WERI-Rb-1 (cell line): ENCODE measurements around the gene DECR2.

Experiments used
- DNase-seq: peaks from one replicate; pipeline ENCODE4 v3.0.0-alpha.2; 2020
- H3K27ac ChIP-seq: fragments of 250-450 bp; sonication (Bioruptor Pico); 2 replicates; pipeline ENCODE4 v1.5.1; 2020; ENCODE audit warnings: mild to moderate bottlenecking, moderate library complexity
- H3K27me3 ChIP-seq: fragments of 250-450 bp; sonication (Bioruptor Pico); 2 replicates; pipeline ENCODE4 v1.5.1; 2021; ENCODE audit warnings: mild to moderate bottlenecking, low read depth, moderate library complexity; ENCODE audit not compliant: insufficient read depth, severe bottlenecking
- H3K36me3 ChIP-seq: fragments of 250-450 bp; sonication (Bioruptor Pico); 2 replicates; pipeline ENCODE4 v1.5.1; 2020; ENCODE audit warnings: mild to moderate bottlenecking, moderate library complexity
- H3K4me3 ChIP-seq: 2 replicates; pipeline ENCODE4 v1.5.1; 2011; ENCODE audit warnings: low read depth, mild to moderate bottlenecking, control low read depth, low read length
- H3K9me3 ChIP-seq: fragments of 250-450 bp; sonication (Bioruptor Pico); 2 replicates; pipeline ENCODE4 v1.5.1; 2021; ENCODE audit warnings: mild to moderate bottlenecking, moderate library complexity; ENCODE audit not compliant: severe bottlenecking
- CTCF ChIP-seq: IDR thresholded peaks from 2 replicates; pipeline ENCODE4 v1.5.1; 2011; ENCODE audit warnings: low read depth, mild to moderate bottlenecking, control low read depth, inconsistent platforms, low read length

The DECR2 gene

DNA sequence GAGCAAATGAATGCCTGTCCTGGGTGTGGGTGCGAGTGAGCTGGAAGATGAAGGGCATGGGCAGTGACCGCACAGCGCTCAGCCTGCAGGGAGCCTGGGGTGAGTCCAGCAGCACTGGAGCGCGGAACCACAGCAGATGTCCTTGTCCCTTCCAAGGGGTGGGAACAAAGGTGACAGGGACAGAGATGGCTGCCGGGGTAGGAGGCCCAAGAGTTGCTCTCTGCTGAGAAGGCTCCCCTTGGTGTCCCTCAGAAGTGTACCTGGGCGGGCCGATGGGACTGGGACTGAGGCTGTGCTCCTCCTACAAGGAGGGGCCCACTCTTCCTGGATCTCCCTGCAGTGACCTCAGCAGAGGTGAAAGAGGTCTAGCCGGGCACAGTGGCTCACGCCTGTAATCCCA is 12.3 kb upstream of the DECR2 start:
- Histone ChIP-seq H3K4me3 (no peak overlapping the region), H3K27me3 (no peaks in the 10 kb centered on the region), H3K27ac (no peak overlapping the region), H3K36me3 (no peaks in the 10 kb centered on the region; the same call in 1 of the 2 replicates), H3K9me3 (peaks cover 4% of the 10 kb centered on the region)
- no peak for TF ChIP-seq CTCF
- peak; percentile 48 for DNase-seq

DNA sequence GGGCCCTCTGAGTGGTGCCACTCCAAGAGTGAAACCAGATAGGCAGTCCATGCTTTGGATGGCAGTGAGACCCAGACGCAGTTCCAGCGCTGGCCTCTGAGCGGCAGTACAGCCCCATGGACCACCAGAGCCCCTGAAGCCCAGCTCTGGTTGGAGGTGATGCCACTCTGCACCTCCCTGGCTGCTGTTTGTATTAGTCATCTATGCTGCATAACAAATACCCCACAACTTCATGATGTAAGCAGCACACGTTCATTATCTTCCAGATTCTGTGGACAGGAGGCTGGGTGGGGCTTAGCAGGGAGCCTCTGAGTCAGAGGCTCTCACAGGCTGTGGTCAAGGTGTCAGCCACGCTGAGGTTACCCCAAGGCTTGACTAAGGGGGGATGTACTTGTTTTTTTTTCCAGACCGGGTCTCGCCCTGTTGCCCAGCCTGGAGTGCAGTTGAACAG is 9.8 kb upstream of the DECR2 start:
- no peaks in the 10 kb centered on the region for H3K27me3 ChIP-seq
- no peak overlapping the region for H3K4me3 ChIP-seq
- peak; percentile 79 for DNase-seq
- no peaks in the 10 kb centered on the region; the same call in 1 of the 2 replicates for H3K36me3 ChIP-seq
- TF ChIP-seq CTCF: peak; percentile 99
- H3K9me3 ChIP-seq: peaks cover 4% of the 10 kb centered on the region
- no peak overlapping the region for H3K27ac ChIP-seq

- H3K4me3 ChIP-seq: no peak overlapping the region
- no peaks in the 10 kb centered on the region for H3K27me3 ChIP-seq
- peaks cover 4% of the 10 kb centered on the region for H3K9me3 ChIP-seq
- no peak overlapping the region for H3K27ac ChIP-seq
- 0 out of 2 replicates have a peak, but pooled peaks have one; percentile 20 for TF ChIP-seq CTCF
- DNase-seq: no peak
- no peaks in the 10 kb centered on the region; the same call in 1 of the 2 replicates for H3K36me3 ChIP-seq
Measured at GRCh38 chr16:392450-393030, 9.1 kb upstream of the DECR2 start.

- peak overlapping the region; percentile 84 for H3K4me3 ChIP-seq
- H3K9me3 ChIP-seq: peaks cover 4% of the 10 kb centered on the region
- no peak for TF ChIP-seq CTCF
- peaks cover 30% of the 10 kb centered on the region for H3K36me3 ChIP-seq
- no peaks in the 10 kb centered on the region for H3K27me3 ChIP-seq
- peak overlapping the region; percentile 79 for H3K27ac ChIP-seq
- no peak for DNase-seq
Measured at GRCh38 chr16:396199-396598, 5.5 kb upstream of the DECR2 start.

DNA sequence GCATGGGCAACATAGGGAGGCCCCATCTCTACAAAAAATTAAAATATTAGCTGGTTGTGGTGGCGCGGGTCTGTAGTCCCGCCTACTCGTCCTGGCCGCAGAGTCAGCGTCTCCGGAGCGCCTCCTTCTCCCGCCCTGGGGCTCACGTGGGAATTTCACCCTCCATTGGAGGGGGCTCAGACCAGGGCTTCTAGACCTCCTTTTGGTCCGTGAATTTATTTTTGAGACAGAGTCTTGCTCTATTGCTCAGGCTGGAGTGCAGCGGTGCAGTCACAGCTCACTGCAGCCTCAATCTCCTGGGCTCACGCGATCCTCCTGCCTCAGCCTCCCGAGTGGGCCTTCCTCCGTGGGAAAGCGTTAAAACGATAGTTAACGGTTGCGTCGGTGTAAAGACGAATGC is 5.1 kb upstream of the DECR2 start:
- peaks cover 4% of the 10 kb centered on the region for H3K9me3 ChIP-seq
- DNase-seq: peak; percentile 78
- no peak for TF ChIP-seq CTCF
- H3K4me3 ChIP-seq: peak overlapping the region; percentile 84
- no peaks in the 10 kb centered on the region for H3K27me3 ChIP-seq
- peaks cover 30% of the 10 kb centered on the region for H3K36me3 ChIP-seq
- H3K27ac ChIP-seq: peak overlapping the region; percentile 79

DNA sequence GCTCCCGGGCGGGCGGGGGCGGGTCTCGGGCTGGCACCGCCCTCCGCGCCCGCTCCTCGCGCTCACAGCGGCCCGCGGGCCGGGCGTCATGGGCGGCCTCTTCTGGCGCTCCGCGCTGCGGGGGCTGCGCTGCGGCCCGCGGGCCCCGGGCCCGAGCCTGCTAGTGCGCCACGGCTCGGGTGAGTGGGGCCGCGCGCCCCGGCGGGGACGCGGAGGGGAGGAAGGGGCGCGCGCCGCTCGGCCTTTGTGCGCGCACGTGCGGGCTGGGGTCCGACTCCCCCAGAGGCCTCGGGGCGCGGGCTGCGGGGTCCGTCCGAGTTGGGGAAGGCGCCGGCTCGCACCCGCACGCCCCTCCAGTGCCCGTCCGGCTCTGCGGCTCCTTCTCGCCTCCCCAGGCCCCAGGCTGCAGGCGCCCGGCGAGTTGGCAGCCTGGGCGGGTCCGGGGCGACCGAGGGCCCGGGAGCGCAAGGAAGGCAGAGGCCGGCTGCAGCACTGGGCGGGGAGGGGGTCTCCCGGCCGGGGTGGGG is 4.5 kb upstream of the DECR2 start, which contains the start of gene NME4:
Gene NME4, plus strand, starts transcription at position 65 of the 527 bp plus-strand sequence. Its CDS starts 24 bp downstream, at position 89.
- Histone ChIP-seq H3K36me3 (peaks cover 30% of the 10 kb centered on the region), H3K9me3 (no peaks in the 10 kb centered on the region), H3K4me3 (peak within 1 kb of the TSS; percentile 84), H3K27ac (peak within 1 kb of the TSS; percentile 97), H3K27me3 (no peaks in the 10 kb centered on the region)
- no peak for DNase-seq
- no peak for TF ChIP-seq CTCF
